ENCODE results near the gene MORN4.
"Not testable (repeated sequence)": the region's sequence is repeated elsewhere in the genome, so short reads cannot be mapped to it uniquely, and the experiment has no call there.

Gene MORN4

GRCh38 chr10:97640868-97641811, 7.8 kb upstream of the MORN4 start:
- DNase-seq (ENCODE audit: low spot score), result peak; percentile 39

GRCh38 chr10:97640174-97640867, 7.0 kb upstream of the MORN4 start, which contains the start of gene PI4K2A:
Gene PI4K2A (plus strand): TSS chr10:97640671. CDS start chr10:97640743, 72 bp downstream.
- peak; percentile 99 for DNase-seq (ENCODE audit: low spot score)

- not testable (repeated sequence) for DNase-seq (ENCODE audit: low spot score)
Measured at GRCh38 chr10:97639090-97639489, 5.8 kb upstream of the MORN4 start.

DNA sequence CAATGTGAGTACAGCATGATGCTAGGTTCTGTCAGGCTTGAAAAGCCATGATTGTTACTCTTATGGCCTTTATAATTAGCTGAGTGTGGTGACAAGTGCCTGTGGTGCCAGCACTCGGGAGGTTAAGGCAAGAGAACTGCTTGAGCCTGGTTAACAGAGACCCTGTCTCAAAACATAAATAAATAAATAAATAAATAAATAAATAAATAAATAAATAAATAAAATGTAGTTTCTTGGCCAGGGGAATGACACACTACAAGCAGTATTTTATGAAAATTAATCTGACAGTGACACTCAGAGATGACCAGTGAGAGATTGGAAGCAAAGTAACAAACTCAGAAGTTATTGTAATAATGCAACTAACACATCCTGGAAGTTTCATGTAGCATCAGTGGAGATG, 2.3 kb upstream of the MORN4 start:
- DNase-seq (ENCODE audit: low spot score), result no peak

GRCh38 chr10:97633921-97634320, 621 bp upstream of the MORN4 start:
- DNase-seq (ENCODE audit: low spot score), result no peak

- DNase-seq (ENCODE audit: low spot score), result no peak
Measured at GRCh38 chr10:97631098-97631497, 2.2 kb downstream of the MORN4 start.

- DNase-seq (ENCODE audit: low spot score), result no peak
Measured at GRCh38 chr10:97629289-97629688, 4.0 kb downstream of the MORN4 start.

GRCh38 chr10:97628228-97628627, 5.1 kb downstream of the MORN4 start:
- DNase-seq (ENCODE audit: low spot score), result no peak

- DNase-seq (ENCODE audit: low spot score), result no peak
Measured at GRCh38 chr10:97627731-97628130, 5.6 kb downstream of the MORN4 start.

DNA sequence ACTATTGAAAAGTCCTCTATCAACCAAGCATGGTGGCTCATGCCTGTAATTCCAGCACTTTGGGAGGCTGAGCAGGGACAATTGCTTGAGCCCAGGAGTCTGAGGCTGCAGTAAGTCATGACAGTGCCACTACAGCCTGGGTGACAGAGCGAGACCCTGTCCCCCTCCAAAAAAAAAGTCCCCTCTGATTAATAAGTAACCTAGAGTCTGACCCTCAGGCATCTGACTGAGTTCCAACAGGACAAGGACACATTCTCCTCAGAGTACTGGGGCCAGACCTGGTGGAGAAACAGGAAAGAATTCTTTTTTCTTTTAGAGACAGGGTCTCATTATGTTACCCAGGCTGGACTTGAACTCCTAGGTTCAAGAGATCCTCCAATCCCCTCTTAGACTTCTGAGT, 10.0 kb downstream of the MORN4 start:
- DNase-seq (ENCODE audit: low spot score), result no peak

DNA sequence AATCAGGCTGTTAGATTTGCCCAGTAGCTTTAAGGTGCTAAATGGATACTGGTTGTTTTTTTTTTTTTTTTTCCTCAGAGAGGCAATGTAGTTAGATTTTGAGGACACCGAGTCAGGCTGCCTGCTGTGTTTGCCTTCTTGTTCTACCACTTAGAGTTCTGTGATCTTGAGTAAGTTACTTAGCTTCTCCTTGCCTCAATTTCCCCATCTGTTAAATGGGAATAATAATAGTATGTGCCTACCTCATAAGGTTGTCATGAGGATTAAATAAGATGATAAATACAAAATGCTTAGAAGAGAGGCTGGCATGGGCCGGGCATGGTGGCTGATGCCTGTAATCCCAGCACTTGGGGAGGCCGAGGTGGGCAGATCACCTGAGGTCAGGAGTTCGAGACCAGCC, 14.6 kb downstream of the MORN4 start:
- DNase-seq (ENCODE audit: low spot score), result no peak

DNA sequence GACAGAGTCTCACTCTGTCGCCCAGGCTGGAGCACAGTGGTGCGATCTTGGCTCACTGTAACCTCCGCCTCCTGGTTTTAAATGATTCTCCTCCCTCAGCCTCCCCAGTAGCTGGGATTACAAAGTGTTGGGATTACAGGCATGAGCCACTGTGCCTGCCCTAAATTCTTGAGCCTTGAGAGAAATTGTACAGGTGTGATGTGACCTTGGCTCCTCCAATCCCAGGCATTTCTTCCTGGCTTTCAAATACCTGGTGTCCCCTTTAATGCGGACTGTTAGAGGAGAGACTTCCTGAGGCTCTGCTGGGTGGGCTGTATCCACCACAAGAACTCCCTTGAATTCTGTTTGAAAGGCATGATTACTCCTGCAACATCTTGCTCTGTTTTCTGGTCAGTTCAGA, 15.0 kb downstream of the MORN4 start:
- DNase-seq (ENCODE audit: low spot score), result no peak

- no peak for DNase-seq (ENCODE audit: low spot score)
Measured at GRCh38 chr10:97612386-97612785, 20.9 kb downstream of the MORN4 start.

DNA sequence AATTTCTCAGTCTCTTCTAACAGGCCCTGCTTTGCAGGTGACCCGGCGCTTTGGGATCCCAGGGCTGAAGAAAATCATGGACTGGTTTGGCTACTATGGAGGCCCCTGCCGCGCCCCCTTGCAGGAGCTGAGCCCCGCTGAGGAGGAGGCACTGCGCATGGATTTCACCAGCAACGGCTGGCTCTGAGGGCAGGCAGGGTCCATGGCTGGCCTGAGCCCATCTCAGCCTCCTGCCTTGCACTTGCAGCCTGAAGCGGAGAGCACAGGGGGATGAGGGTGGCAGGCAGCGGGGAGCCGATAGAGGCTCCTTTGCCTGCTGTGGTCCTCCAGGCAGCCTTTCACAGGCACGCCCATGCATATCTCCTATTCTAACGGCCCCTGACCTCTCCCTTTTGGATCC, 21.8 kb downstream of the MORN4 start:
- DNase-seq (ENCODE audit: low spot score), result no peak

DNA sequence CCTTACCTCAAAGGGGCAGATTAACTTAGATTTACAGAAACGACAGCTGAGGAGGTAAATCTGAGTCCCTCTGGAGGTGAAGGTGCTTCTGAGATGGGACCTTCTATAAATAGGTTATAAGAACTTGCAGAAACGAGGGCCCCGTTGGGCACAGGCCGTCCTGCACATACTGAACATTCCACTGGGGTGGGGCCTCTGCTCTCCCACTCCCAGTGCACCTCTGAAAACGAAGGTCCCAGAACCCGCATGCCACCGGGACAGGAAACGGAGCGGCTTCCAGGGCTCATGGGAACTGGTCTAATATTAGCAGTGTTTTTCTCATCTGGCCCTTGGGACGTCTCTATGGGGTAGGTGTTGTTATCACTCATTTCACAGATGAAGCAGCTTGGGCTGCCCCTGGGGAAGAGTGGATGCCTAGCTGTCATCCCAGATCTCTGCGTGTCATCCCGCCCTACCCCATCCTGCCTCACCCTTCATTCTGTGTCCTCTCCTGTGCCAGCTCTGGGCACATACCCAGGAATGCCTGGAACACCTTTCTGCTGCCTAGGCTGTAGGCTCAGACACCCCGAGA, 24.2 kb downstream of the MORN4 start:
- DNase-seq (ENCODE audit: low spot score), result no peak

DNA sequence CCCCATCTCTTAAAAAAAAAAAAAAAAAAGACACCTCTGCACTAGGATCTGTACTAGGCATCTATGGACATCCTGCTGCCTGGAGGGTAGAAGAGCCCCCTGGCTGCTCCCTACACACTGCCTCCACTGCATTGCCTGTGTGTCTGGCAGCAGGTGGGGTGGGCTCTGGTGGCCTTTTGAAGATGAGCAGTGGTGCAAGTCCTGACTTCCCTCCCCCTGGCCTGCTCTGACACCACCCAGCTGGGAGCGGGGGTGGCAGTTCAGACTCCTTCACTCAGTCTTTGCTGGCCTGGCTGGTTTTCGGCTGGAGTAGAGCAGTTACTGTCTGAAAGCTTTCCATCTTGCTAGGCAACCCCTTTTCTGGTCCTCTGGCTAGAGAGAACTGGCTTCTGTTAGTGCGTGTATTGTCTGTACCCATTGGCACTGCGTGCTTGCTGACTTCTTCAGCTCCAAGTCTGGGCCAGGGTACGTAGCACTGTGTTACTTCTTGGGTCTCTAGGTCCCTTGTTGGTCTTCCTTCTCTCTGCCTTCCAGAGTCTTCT, 26.1 kb downstream of the MORN4 start:
- DNase-seq (ENCODE audit: low spot score), result no peak

DNA sequence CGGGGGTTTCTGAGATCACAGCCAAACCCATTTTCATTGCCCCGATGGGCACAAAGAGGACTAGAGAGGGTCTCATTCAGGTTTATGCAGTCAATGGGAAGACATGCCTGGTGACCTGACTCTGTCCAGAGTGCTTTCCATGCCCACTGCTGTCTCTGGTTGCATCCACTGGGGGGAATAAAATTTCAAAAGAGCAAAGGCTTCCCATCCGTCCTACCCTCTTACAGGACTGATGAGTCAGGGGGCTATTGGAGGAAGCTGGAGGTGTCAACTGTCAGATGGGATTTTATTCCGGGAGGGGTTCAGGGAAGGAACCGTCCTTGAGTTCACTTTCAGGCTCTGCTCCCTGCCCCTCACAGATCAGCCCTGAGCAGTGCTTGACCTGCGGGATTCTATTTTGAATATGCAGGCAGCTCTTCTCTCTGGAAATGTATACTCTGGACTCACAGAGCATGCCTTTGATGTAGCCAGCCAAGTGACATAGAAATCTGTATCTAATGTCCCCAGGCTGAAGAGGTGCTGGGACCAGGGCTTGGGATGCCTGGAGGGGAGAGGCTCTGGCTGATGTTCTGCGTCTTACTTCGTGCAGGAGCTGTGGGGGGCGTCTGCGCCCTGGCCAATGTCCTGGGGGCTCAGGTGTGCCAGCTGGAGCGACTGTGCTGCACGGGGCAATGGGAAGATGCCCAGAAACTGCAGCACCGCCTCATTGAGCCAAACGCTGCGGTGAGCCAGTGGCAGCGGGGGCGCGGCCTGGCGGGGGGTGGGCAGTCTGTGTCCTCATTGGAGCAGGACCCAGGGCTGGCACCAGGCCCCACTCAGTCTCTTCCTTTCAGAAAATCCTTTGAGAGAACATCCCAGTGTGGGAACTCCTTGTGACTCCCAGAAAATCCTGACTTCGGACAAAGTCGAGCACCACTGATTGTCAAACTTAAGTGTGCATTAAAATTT, 31.8 kb downstream of the MORN4 start:
- no peak for DNase-seq (ENCODE audit: low spot score)

- DNase-seq (ENCODE audit: low spot score), result no peak
Measured at GRCh38 chr10:97600616-97601015, 32.7 kb downstream of the MORN4 start.

- DNase-seq (ENCODE audit: low spot score), result no peak
Measured at GRCh38 chr10:97599272-97599619, 34.1 kb downstream of the MORN4 start.

- no peak for DNase-seq (ENCODE audit: low spot score)
Measured at GRCh38 chr10:97598407-97599271, 34.7 kb downstream of the MORN4 start.

DNA sequence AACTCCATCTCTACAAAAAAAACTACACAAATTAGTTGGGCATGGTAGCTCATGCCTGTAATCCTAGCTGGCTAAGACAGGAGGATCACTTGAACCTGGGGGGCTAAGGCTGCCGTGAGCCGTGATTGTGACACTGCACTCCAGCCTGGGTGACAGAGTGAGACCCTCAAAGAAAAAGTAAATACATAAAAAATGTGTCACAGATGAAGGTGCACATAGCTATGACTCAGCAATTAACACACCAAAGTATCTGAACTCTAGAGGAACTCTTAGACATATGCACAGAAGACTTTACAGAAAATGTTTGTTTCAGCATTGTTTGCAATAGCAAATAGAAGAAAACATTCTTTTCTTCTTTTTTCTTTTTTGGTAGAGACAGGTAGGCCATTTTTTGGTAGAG, 35.5 kb downstream of the MORN4 start:
- no peak for DNase-seq (ENCODE audit: low spot score)
